H1 (cell line): ENCODE data around the gene RBP4.

ENCODE experiments used
- BRCA1 ChIP-seq: IDR thresholded peaks from 2 replicates; pipeline ENCODE4 v1.6.1; 2012; ENCODE audit warnings: low read depth, low read length, improper control_type of control experiment
- CEBPB ChIP-seq: IDR thresholded peaks from 2 replicates; pipeline ENCODE4 v1.6.1; 2012; ENCODE audit warnings: low read depth, low read length
- MAFK ChIP-seq: IDR thresholded peaks from 2 replicates; pipeline ENCODE4 v1.6.1; 2012; ENCODE audit warnings: low read depth, mild to moderate bottlenecking, improper control_type of control experiment, low read length
- TF ChIP-seq, protein P1 (sequence below), 3 experiments: IDR thresholded peaks; 1 replicate in 2 of 3; 2 replicates in 1 of 3; pipeline versions ENCODE4 v1.5.1 to v1.6.1; 2011; ENCODE audit warnings: low read length in 3 of 3, mild to moderate bottlenecking in 3 of 3, inconsistent platforms in 2 of 3, low read depth in 1 of 3, moderate library complexity in 1 of 3; ENCODE audit not compliant: insufficient read depth in 1 of 3; ENCODE audit errors: control extremely low read depth in 1 of 3

DNA sequence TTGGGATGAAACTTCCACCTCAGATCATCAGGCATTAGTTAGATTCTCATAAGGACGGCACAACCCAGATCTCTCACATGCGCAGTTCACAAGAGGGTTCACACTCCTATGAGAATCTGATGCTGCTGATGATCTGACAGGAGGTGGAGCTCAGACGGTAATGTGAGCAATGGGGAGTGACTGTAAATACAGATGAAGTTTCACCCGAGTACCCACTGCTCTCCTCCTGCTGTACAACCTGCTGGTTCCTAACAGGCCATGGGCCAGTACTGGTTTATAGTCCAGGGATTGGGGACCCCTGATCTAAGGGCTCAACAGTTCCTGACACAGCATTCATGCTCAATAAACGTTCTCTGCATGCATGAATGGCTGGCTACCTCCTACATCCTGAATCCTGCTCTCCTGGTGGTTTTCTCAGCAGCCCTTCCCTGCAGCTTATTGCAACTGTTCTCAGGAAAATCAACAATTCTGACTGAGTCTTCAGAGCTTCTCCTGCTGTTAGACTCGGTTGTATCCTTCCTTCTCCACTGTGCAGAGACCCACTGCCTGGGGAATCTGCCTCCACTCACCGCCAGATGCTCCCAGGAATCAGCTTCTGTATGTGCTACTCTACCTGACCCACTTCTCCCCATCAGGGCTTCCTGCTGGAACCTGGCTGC is 28.7 kb upstream of the RBP4 start:
- TF ChIP-seq MAFK (no peak), CEBPB (no peak), BRCA1 (no peak)
- TF ChIP-seq, protein P1, sequence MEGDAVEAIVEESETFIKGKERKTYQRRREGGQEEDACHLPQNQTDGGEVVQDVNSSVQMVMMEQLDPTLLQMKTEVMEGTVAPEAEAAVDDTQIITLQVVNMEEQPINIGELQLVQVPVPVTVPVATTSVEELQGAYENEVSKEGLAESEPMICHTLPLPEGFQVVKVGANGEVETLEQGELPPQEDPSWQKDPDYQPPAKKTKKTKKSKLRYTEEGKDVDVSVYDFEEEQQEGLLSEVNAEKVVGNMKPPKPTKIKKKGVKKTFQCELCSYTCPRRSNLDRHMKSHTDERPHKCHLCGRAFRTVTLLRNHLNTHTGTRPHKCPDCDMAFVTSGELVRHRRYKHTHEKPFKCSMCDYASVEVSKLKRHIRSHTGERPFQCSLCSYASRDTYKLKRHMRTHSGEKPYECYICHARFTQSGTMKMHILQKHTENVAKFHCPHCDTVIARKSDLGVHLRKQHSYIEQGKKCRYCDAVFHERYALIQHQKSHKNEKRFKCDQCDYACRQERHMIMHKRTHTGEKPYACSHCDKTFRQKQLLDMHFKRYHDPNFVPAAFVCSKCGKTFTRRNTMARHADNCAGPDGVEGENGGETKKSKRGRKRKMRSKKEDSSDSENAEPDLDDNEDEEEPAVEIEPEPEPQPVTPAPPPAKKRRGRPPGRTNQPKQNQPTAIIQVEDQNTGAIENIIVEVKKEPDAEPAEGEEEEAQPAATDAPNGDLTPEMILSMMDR (IDR thresholded peaks at IDR 0.05; ENCODE audit: control extremely low read depth in 1 of 3, insufficient read depth in 1 of 3, low read depth in 1 of 3, low read length in 3 of 3), result no peak
